Activated CD4-positive, CD25-positive, alpha-beta regulatory T cell treated with anti-CD3 and anti-CD28 coated beads, Interleukin-2, amount 50 U/mL, for 16 hours (primary cell): ENCODE measurements around the gene BBS2.

Source experiments
- DNase-seq: peaks from one replicate; pipeline ENCODE4 v3.0.0-alpha.2; 2020; ENCODE audit warnings: low read depth, low spot score

Gene BBS2

GRCh38 chr16:56519459-56520250 lies at the start of gene BBS2:
Gene BBS2 (minus strand): TSS chr16:56520024. CDS start chr16:56519862, 162 bp downstream.
- DNase-seq: peak; percentile 83

- no peak for DNase-seq
Observed at GRCh38 chr16:56564793-56565477, 45.1 kb upstream of the BBS2 start, which contains the start of gene MT4. Gene MT4 (plus strand): TSS chr16:56565073. CDS start chr16:56565129, 56 bp downstream.

- DNase-seq: no peak
Observed at GRCh38 chr16:56561126-56561525, 41.3 kb upstream of the BBS2 start.

GRCh38 chr16:56560447-56560846 lies 40.6 kb upstream of the BBS2 start:
- no peak for DNase-seq

GRCh38 chr16:56559109-56559508 lies 39.3 kb upstream of the BBS2 start:
- DNase-seq: no peak

- no peak for DNase-seq
Observed at GRCh38 chr16:56558024-56558747, 38.4 kb upstream of the BBS2 start.

- no peak for DNase-seq
Observed at GRCh38 chr16:56554441-56554840, 34.6 kb upstream of the BBS2 start.

GRCh38 chr16:56551796-56552738 lies 32.2 kb upstream of the BBS2 start:
- no peak for DNase-seq

GRCh38 chr16:56549744-56550385 lies 30.0 kb upstream of the BBS2 start:
- DNase-seq: no peak

- DNase-seq: no peak
Observed at GRCh38 chr16:56549161-56549560, 29.3 kb upstream of the BBS2 start.

- no peak for DNase-seq
Observed at GRCh38 chr16:56547949-56548567, 28.2 kb upstream of the BBS2 start.

GRCh38 chr16:56547120-56547948 lies 27.5 kb upstream of the BBS2 start:
- DNase-seq: no peak

GRCh38 chr16:56542039-56542438 lies 22.2 kb upstream of the BBS2 start:
- DNase-seq: no peak

- DNase-seq: no peak
Observed at GRCh38 chr16:56539656-56540055, 19.8 kb upstream of the BBS2 start.

- no peak for DNase-seq
Observed at GRCh38 chr16:56538331-56538730, 18.5 kb upstream of the BBS2 start.

- DNase-seq: no peak
Observed at GRCh38 chr16:56534847-56535383, 15.1 kb upstream of the BBS2 start.

GRCh38 chr16:56532714-56533113 lies 12.9 kb upstream of the BBS2 start:
- DNase-seq: no peak

- no peak for DNase-seq
Observed at GRCh38 chr16:56530872-56531271, 11.0 kb upstream of the BBS2 start.

- DNase-seq: no peak
Observed at GRCh38 chr16:56525236-56525635, 5.4 kb upstream of the BBS2 start.
